PC-3 (cell line): ENCODE data around the gene CDK2. TPM values are rescaled to one million over a fixed set of nuclear protein-coding genes. Genes with fewer than 3 reads are reported as not detected.

Experiments
- ATAC-seq: fragments of 200-7000 bp; cut with Tn5 transposase; 2 replicates; pipeline ENCODE4 v1.9.1; 2020; ENCODE audit warnings: mild to moderate bottlenecking, moderate library complexity
- BruUV-seq: library from RNA; stranded (reverse); fragments of 400-500 nt; replicated peaks from 2 replicates; lab custom pipeline; 2021; lab: Mats Ljungman, UMichigan
- CTCF ChIA-PET: fragments of 300-600 bp; sonication (Branson Sonifier 250); formaldehyde crosslinking; loops from one replicate; lab custom pipeline; 2022; ENCODE audit warnings: antibody characterized with exemption; lab: Charles Lee
- POLR2A ChIA-PET: fragments of 300-600 bp; sonication (Branson Sonifier 250); formaldehyde crosslinking; loops from one replicate; lab custom pipeline; 2022; ENCODE audit warnings: antibody characterized with exemption; ENCODE audit not compliant: unreplicated experiment; lab: Charles Lee
- DNase-seq: peaks from one replicate; pipeline ENCODE4 v3.0.0-alpha.2; 2015
- H2AFZ ChIP-seq: fragments of 300-600 bp; sonication (generic); 2 replicates; pipeline ENCODE4 v1.6.0; 2016; ENCODE audit warnings: antibody characterized with exemption, low read length
- H3F3A ChIP-seq: fragments of 300-600 bp; sonication (generic); one replicate; pipeline ENCODE4 v1.6.0; 2017; ENCODE audit warnings: antibody characterized with exemption, low read length, control low read depth, mild to moderate bottlenecking; ENCODE audit not compliant: unreplicated experiment
- H3K27ac ChIP-seq: fragments of 300-600 bp; sonication (generic); 2 replicates; pipeline ENCODE4 v1.5.1; 2016; ENCODE audit warnings: mild to moderate bottlenecking, low read length
- H3K27me3 ChIP-seq: fragments of 300-600 bp; sonication (generic); 2 replicates; pipeline ENCODE4 v1.6.1; 2016; ENCODE audit warnings: low read length, mixed read lengths
- H3K36me3 ChIP-seq: fragments of 300-600 bp; sonication (generic); 2 replicates; pipeline ENCODE4 v1.6.1; 2016; ENCODE audit warnings: low read depth, mixed run types, low read length, mixed read lengths
- H3K4me1 ChIP-seq: fragments of 300-600 bp; sonication (generic); 2 replicates; pipeline ENCODE4 v1.5.1; 2016; ENCODE audit warnings: low read length; ENCODE audit not compliant: insufficient read depth
- H3K4me2 ChIP-seq: fragments of 300-600 bp; sonication (generic); 2 replicates; pipeline ENCODE4 v1.6.0; 2016; ENCODE audit warnings: low read length
- H3K4me3 ChIP-seq: fragments of 300-600 bp; sonication (generic); 2 replicates; pipeline ENCODE4 v1.5.1; 2016; ENCODE audit warnings: mild to moderate bottlenecking, low read length, mixed read lengths
- H3K79me2 ChIP-seq: fragments of 300-600 bp; sonication (generic); 2 replicates; pipeline ENCODE4 v1.6.1; 2017; ENCODE audit warnings: low read length, mixed read lengths
- H3K9ac ChIP-seq: fragments of 300-600 bp; sonication (generic); 2 replicates; pipeline ENCODE4 v1.6.0; 2016; ENCODE audit warnings: mild to moderate bottlenecking, low read length
- H3K9me2 ChIP-seq: fragments of 300-600 bp; sonication (generic); replicated peaks from 2 replicates; pipeline ENCODE4 v1.6.1; 2016; ENCODE audit warnings: mixed run types, low read length, mixed read lengths
- H3K9me3 ChIP-seq: fragments of 300-600 bp; sonication (generic); 2 replicates; pipeline ENCODE4 v1.6.1; 2016; ENCODE audit warnings: low read length, mixed read lengths
- H4K20me1 ChIP-seq: fragments of 300-600 bp; sonication (generic); 2 replicates; pipeline ENCODE4 v1.6.1; 2016; ENCODE audit warnings: low read length, mixed read lengths
- CTCF ChIP-seq: fragments of 300-600 bp; sonication (generic); conservative IDR thresholded peaks from 2 replicates; pipeline ENCODE4 v1.5.1; 2017; ENCODE audit warnings: antibody characterized with exemption, low read depth, mild to moderate bottlenecking, low read length
- EZH2 ChIP-seq: fragments of 300-600 bp; sonication (generic); IDR thresholded peaks from one replicate; pipeline ENCODE4 v1.6.1; 2017; ENCODE audit warnings: antibody characterized with exemption, mild to moderate bottlenecking, low read length; ENCODE audit not compliant: unreplicated experiment
- EZH2phosphoT487 ChIP-seq: fragments of 300-600 bp; sonication (generic); IDR thresholded peaks from 2 replicates; pipeline ENCODE4 v1.6.1; 2018; ENCODE audit warnings: mild to moderate bottlenecking, antibody characterized with exemption, low read length, borderline replicate concordance
- intact Hi-C: fragments of 100-400 bp; cut with micrococcal nuclease; formaldehyde crosslinking; loops from 2 replicates; pipeline ENCODE4 v1.9.0; 2023
- total RNA-seq: library from RNA; depleted of rRNA; stranded (reverse); fragments of >200 nt; gene quantifications from 2 replicates; pipeline ENCODE4 v1.2.3, GENCODE V29; 2014

CDK2 gene
- total RNA-seq, 1 experiment from 2014 or later, result 63.0 TPM

GRCh38 chr12:55965240-55965639 is 1.4 kb upstream of the CDK2 start:
- ChIA-PET CTCF (interaction anchor here (0.6 kb wide), 1 partner anchor 447 kb away, joined by 3 read pairs; no protein-coding TSS in a partner anchor), POLR2A (no interaction called here)
- Histone ChIP-seq H3K4me2 (no peak overlapping the region), H3K27me3 (no peaks in the 10 kb centered on the region), H3F3A (no peaks in the 10 kb centered on the region), H3K27ac (no peak overlapping the region), H3K9me2 (no peaks in the 10 kb centered on the region), H3K36me3 (no peaks in the 10 kb centered on the region), H4K20me1 (no peaks in the 10 kb centered on the region), H3K4me1 (peaks cover 19% of the 10 kb centered on the region), H3K4me3 (no peak overlapping the region), H3K9ac (no peak overlapping the region), H2AFZ (no peak overlapping the region), H3K9me3 (no peaks in the 10 kb centered on the region), H3K79me2 (peaks cover 25% of the 10 kb centered on the region)
- TF ChIP-seq EZH2phosphoT487 (no peak), CTCF (no peak), EZH2 (no peak)
- DNase-seq, result no peak
- ATAC-seq, result no peak
- no TSS peak for BruUV-seq
- intact Hi-C loops, result no loop called here

DNA sequence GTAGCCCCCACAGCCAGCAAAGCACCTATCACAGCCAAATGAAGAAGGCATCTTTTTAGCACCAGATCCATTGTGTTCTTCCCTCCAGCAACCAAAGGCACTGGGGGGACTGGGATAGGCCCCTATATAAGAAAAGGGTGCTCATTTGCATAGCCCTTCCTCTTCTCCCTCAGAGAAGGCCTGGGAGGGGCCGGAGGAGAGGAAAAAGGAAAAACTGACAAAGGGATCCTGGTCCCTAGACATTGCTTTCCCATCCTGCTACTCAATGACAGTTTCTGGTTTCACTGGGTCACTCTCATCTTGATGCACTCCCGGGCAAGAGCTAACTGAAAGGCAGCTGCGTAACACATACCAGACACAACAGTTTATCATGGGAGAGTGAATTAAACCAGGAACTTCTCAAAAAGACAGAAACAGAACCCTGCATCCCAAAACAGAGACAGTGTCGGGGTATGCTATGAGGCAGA is 656 bp upstream of the CDK2 start, which contains the start of gene PMEL:
TSS of gene PMEL (minus strand) at position 102 of the 467 bp plus-strand sequence. CDS start at position 71, 31 bp downstream.
- Histone ChIP-seq H3F3A (no peaks in the 10 kb centered on the region), H3K27ac (no peak within 1 kb of the TSS; the same call in 1 of the 2 replicates), H4K20me1 (no peaks in the 10 kb centered on the region), H3K79me2 (peaks cover 25% of the 10 kb centered on the region), H3K4me2 (peak within 1 kb of the TSS; percentile 89), H3K9me3 (no peaks in the 10 kb centered on the region), H2AFZ (peak within 1 kb of the TSS; percentile 90), H3K9ac (peak within 1 kb of the TSS; percentile 87), H3K27me3 (no peaks in the 10 kb centered on the region), H3K9me2 (no peaks in the 10 kb centered on the region), H3K4me1 (peaks cover 19% of the 10 kb centered on the region), H3K36me3 (0 out of 2 replicates have a peak, but pooled peaks cover 2% of the 10 kb centered on the region), H3K4me3 (peak within 1 kb of the TSS; percentile 80)
- intact Hi-C loops, result no loop called here
- BruUV-seq, result TSS peak; percentile 99
- TF ChIP-seq EZH2phosphoT487, result no peak
- TF ChIP-seq CTCF, result no peak
- ChIA-PET POLR2A (no interaction called here), CTCF (interaction anchor here (0.6 kb wide), 1 partner anchor 446 kb away, joined by 3 read pairs; no protein-coding TSS in a partner anchor)
- ATAC-seq (peak; percentile 8), DNase-seq (no peak)

GRCh38 chr12:55969356-55969755 is 2.7 kb downstream of the CDK2 start:
- ChIA-PET CTCF (no interaction called here), POLR2A (no interaction called here)
- Histone ChIP-seq H3K9me3 (no peaks in the 10 kb centered on the region), H4K20me1 (no peaks in the 10 kb centered on the region), H3K4me1 (peaks cover 37% of the 10 kb centered on the region), H3K9me2 (no peaks in the 10 kb centered on the region), H3K4me2 (no peak overlapping the region), H3K4me3 (no peak overlapping the region), H3K9ac (no peak overlapping the region), H3K27me3 (no peaks in the 10 kb centered on the region), H3K27ac (no peak overlapping the region), H3F3A (peaks cover 5% of the 10 kb centered on the region), H3K36me3 (0 out of 2 replicates have a peak, but pooled peaks cover 2% of the 10 kb centered on the region), H3K79me2 (peaks cover 30% of the 10 kb centered on the region), H2AFZ (no peak overlapping the region)
- BruUV-seq, result no TSS peak
- DNase-seq (no peak), ATAC-seq (no peak)
- intact Hi-C loops, result no loop called here
- TF ChIP-seq EZH2phosphoT487 (no peak), CTCF (no peak), EZH2 (no peak)
